Measurements from ENCODE around the gene SLC9C2. TPM values are rescaled to one million over a fixed set of nuclear protein-coding genes. Genes with fewer than 3 reads are reported as not detected.

SLC9C2 gene
- total RNA-seq, 3 donors from 2014 or later, result not detected

- DNase-seq (ENCODE audit: low spot score in 2 of 2), result no peak
- Histone ChIP-seq H3K9me3 (no peaks in the 10 kb centered on the region), H3K36me3 (no peaks in the 10 kb centered on the region), H3K27me3 (no peaks in the 10 kb centered on the region), H3K27ac (no peak overlapping the region), H3K4me1 (no peaks in the 10 kb centered on the region), H3K4me3 (no peak overlapping the region)
- TF ChIP-seq POLR2AphosphoS5 (IDR thresholded peaks at IDR 0.05), result no peak
- no peak for TF ChIP-seq POLR2A (IDR thresholded peaks at IDR 0.05)
- TF ChIP-seq CTCF (IDR thresholded peaks at IDR 0.05), result no peak
- intact Hi-C loops (cut with DNase I; ENCODE audit: low total_unique reads), result no loop called here
Measured at GRCh38 chr1:173553312-173553711, 49.6 kb downstream of the SLC9C2 start.

GRCh38 chr1:173551699-173552098 is 51.2 kb downstream of the SLC9C2 start:
- no peaks in the 10 kb centered on the region for H3K36me3 ChIP-seq
- TF ChIP-seq POLR2A (IDR thresholded peaks at IDR 0.05), result no peak
- no peak for TF ChIP-seq POLR2AphosphoS5 (IDR thresholded peaks at IDR 0.05)
- TF ChIP-seq CTCF (IDR thresholded peaks at IDR 0.05), result no peak
- H3K27me3 ChIP-seq, result no peaks in the 10 kb centered on the region
- DNase-seq (ENCODE audit: low spot score in 2 of 2), result no peak
- no peak overlapping the region for H3K27ac ChIP-seq
- intact Hi-C loops (cut with DNase I; ENCODE audit: low total_unique reads), result no loop called here
- H3K9me3 ChIP-seq, result no peaks in the 10 kb centered on the region
- H3K4me3 ChIP-seq, result no peak overlapping the region
- no peaks in the 10 kb centered on the region for H3K4me1 ChIP-seq

GRCh38 chr1:173549813-173550212 is 53.1 kb downstream of the SLC9C2 start:
- no peaks in the 10 kb centered on the region for H3K36me3 ChIP-seq
- H3K4me1 ChIP-seq, result no peaks in the 10 kb centered on the region
- no peaks in the 10 kb centered on the region for H3K27me3 ChIP-seq
- DNase-seq (ENCODE audit: low spot score in 2 of 2), result no peak
- no peaks in the 10 kb centered on the region for H3K9me3 ChIP-seq
- H3K27ac ChIP-seq, result no peak overlapping the region
- TF ChIP-seq POLR2AphosphoS5 (IDR thresholded peaks at IDR 0.05), result no peak
- TF ChIP-seq POLR2A (IDR thresholded peaks at IDR 0.05), result no peak
- no peak for TF ChIP-seq CTCF (IDR thresholded peaks at IDR 0.05)
- intact Hi-C loops (cut with DNase I; ENCODE audit: low total_unique reads), result no loop called here
- no peak overlapping the region for H3K4me3 ChIP-seq

DNA sequence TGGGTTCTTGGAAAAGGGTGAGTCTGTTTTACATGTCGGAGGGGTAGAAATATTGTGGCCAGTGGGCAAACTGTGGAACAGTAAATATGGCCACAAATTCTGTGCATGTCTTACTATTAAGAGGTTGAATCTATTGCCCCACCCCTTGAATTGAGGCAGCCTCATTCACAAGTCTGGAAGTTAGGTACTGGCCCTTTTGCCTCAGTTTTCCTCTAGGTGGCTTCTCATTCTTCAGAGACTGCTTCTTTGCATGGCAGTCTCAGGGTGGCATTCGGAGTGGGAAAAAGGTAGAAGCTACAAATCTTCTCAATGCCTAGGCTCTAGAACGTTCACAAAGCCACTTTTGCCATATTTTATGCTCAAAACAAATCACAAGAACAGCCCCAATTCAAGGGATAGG is 57.2 kb downstream of the SLC9C2 start:
- H3K36me3 ChIP-seq, result no peaks in the 10 kb centered on the region
- no peaks in the 10 kb centered on the region for H3K27me3 ChIP-seq
- H3K27ac ChIP-seq, result no peak overlapping the region
- H3K4me3 ChIP-seq, result no peak overlapping the region
- intact Hi-C loops (cut with DNase I; ENCODE audit: low total_unique reads), result no loop called here
- no peak for TF ChIP-seq POLR2A (IDR thresholded peaks at IDR 0.05)
- no peak for TF ChIP-seq CTCF (IDR thresholded peaks at IDR 0.05)
- no peak for TF ChIP-seq POLR2AphosphoS5 (IDR thresholded peaks at IDR 0.05)
- no peaks in the 10 kb centered on the region for H3K9me3 ChIP-seq
- no peak for DNase-seq (ENCODE audit: low spot score in 2 of 2)
- no peaks in the 10 kb centered on the region for H3K4me1 ChIP-seq

DNA sequence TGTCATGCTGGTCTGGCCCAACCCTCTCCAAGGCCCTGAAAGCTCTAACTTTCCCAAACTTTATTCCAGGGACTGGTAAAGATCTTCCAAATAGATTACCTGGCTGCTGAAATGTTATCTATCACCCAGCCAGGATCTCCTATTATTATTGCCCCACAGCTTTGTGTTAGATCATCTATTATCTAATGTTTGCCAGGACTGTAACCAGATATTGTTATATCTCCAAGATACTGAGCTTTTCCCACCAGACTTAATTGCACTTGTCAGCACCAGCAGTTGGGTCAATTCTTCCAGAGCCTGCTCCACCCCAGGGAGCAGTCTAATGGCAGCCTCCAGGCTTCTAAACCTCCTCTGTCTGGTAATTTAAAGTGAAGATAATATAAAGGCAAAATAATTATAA is 66.6 kb downstream of the SLC9C2 start:
- DNase-seq (ENCODE audit: low spot score in 2 of 2), result no peak
- intact Hi-C loops (cut with DNase I; ENCODE audit: low total_unique reads), result no loop called here

GRCh38 chr1:173532237-173532636 is 70.6 kb downstream of the SLC9C2 start:
- no peaks in the 10 kb centered on the region for H3K36me3 ChIP-seq
- H3K4me3 ChIP-seq, result no peak overlapping the region
- intact Hi-C loops (cut with DNase I; ENCODE audit: low total_unique reads), result no loop called here

More for the DNA sequence above, 66.6 kb downstream of the SLC9C2 start:
- no peak for TF ChIP-seq POLR2AphosphoS5 (IDR thresholded peaks at IDR 0.05)
- Histone ChIP-seq H3K4me3 (no peak overlapping the region), H3K27me3 (no peaks in the 10 kb centered on the region), H3K4me1 (no peaks in the 10 kb centered on the region), H3K36me3 (no peaks in the 10 kb centered on the region), H3K9me3 (no peaks in the 10 kb centered on the region), H3K27ac (no peak overlapping the region)

More at GRCh38 chr1:173532237-173532636, 70.6 kb downstream of the SLC9C2 start:
- Histone ChIP-seq H3K27ac (no peak overlapping the region), H3K27me3 (no peaks in the 10 kb centered on the region), H3K4me1 (no peaks in the 10 kb centered on the region), H3K9me3 (no peaks in the 10 kb centered on the region)
- DNase-seq (ENCODE audit: low spot score in 2 of 2), result no peak
- TF ChIP-seq POLR2A (IDR thresholded peaks at IDR 0.05), result no peak
- no peak for TF ChIP-seq CTCF (IDR thresholded peaks at IDR 0.05)
- TF ChIP-seq POLR2AphosphoS5 (IDR thresholded peaks at IDR 0.05), result no peak
